Measurements from ENCODE around the gene UBXN4.
A peak's percentile ranks its signal among the peaks of the same experiment; 100 is the strongest.
"Not testable (repeated sequence)": the region's sequence is repeated elsewhere in the genome, so short reads cannot be mapped to it uniquely, and the experiment has no call there.

Gene UBXN4

GRCh38 chr2:135741395-135742324, at the start of gene UBXN4:
TSS of gene UBXN4 (plus strand) at chr2:135741855. CDS start at chr2:135741930, 75 bp downstream.
- TF ChIP-seq CTCF (IDR thresholded peaks at IDR 0.05; ENCODE audit: insufficient read depth, low read depth, low read length, missing control alignments): peak; percentile 29
- peak within 1 kb of the TSS; percentile 81 for H3K4me3 ChIP-seq (ENCODE audit: low read length)
- peak; percentile 99 for DNase-seq (ENCODE audit: low read depth)

GRCh38 chr2:135694711-135695110, 46.9 kb upstream of the UBXN4 start:
- H3K4me3 ChIP-seq (ENCODE audit: low read length): no peak overlapping the region
- no peak for DNase-seq (ENCODE audit: low read depth)
- no peak for TF ChIP-seq CTCF (IDR thresholded peaks at IDR 0.05; ENCODE audit: insufficient read depth, low read depth, low read length, missing control alignments)

GRCh38 chr2:135698838-135699237, 42.8 kb upstream of the UBXN4 start:
- H3K4me3 ChIP-seq (ENCODE audit: low read length): no peak overlapping the region
- DNase-seq (ENCODE audit: low read depth): no peak
- TF ChIP-seq CTCF (IDR thresholded peaks at IDR 0.05; ENCODE audit: insufficient read depth, low read depth, low read length, missing control alignments): no peak

GRCh38 chr2:135701442-135701841, 40.2 kb upstream of the UBXN4 start:
- no peak for TF ChIP-seq CTCF (IDR thresholded peaks at IDR 0.05; ENCODE audit: insufficient read depth, low read depth, low read length, missing control alignments)
- H3K4me3 ChIP-seq (ENCODE audit: low read length): no peak overlapping the region
- DNase-seq (ENCODE audit: low read depth): peak; percentile 86

GRCh38 chr2:135703300-135703699, 38.4 kb upstream of the UBXN4 start:
- no peak for TF ChIP-seq CTCF (IDR thresholded peaks at IDR 0.05; ENCODE audit: insufficient read depth, low read depth, low read length, missing control alignments)
- DNase-seq (ENCODE audit: low read depth): no peak
- H3K4me3 ChIP-seq (ENCODE audit: low read length): no peak overlapping the region

GRCh38 chr2:135704075-135704474, 37.6 kb upstream of the UBXN4 start:
- DNase-seq (ENCODE audit: low read depth); H3K4me3 ChIP-seq (ENCODE audit: low read length): not testable (repeated sequence)

- DNase-seq (ENCODE audit: low read depth): no peak
- no peak for TF ChIP-seq CTCF (IDR thresholded peaks at IDR 0.05; ENCODE audit: insufficient read depth, low read depth, low read length, missing control alignments)
- no peak overlapping the region for H3K4me3 ChIP-seq (ENCODE audit: low read length)
Observed at GRCh38 chr2:135708159-135708558, 33.5 kb upstream of the UBXN4 start.

Measured in epithelial cell of esophagus (primary cell).